Stimulated activated CD4-positive, alpha-beta T cell treated with anti-CD3 and anti-CD28 coated beads, Interleukin-12 subunit alpha, Interleukin-12 subunit beta, amount 100 ng/mL, for 24 hours (primary cell): ENCODE results near the gene GRN.
"Not testable (repeated sequence)": the region's sequence is repeated elsewhere in the genome, so short reads cannot be mapped to it uniquely, and the experiment has no call there.

Experiments
- DNase-seq, 2 experiments: peaks; one replicate each; pipeline ENCODE4 v3.0.0-alpha.2; 2020; ENCODE audit warnings: low read depth in 2 of 2

GRN gene

DNA sequence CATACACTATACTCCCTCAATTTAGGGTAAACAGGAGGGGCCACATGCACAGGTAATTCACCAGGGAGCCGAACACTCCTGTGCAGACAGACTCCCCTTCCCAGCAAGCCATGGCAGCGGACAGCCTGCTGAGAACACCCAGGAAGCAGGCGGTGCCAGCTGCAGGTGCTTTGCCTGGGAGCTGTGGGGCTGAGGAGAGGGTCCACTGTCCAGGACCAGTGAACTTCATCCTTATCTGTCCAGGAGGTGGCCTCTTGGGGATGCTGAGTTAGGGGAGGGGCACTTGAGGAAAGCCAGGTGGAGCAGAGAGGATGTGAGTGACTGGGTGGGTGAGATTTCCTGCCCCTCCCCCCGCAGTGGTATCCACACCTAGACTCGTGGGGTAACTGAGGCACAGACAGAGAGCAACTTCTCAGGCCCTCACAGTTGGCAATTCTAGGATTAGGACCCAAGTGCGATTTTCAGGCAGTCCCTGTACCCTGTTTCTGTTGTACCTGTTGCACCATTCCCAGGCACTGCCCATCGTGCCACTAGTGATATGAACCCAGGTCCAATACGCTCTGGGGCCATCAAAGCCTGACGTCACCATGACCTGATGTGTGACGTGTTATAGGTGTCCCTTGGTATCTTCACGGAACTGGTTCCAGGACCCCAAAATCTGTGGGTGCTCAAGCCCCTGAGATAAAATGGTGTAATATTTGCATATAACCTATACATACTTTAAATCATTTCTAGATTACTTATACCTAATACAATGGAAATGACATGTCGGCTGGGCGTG lies 1.2 kb downstream of the GRN start:
- DNase-seq, result no peak

DNA sequence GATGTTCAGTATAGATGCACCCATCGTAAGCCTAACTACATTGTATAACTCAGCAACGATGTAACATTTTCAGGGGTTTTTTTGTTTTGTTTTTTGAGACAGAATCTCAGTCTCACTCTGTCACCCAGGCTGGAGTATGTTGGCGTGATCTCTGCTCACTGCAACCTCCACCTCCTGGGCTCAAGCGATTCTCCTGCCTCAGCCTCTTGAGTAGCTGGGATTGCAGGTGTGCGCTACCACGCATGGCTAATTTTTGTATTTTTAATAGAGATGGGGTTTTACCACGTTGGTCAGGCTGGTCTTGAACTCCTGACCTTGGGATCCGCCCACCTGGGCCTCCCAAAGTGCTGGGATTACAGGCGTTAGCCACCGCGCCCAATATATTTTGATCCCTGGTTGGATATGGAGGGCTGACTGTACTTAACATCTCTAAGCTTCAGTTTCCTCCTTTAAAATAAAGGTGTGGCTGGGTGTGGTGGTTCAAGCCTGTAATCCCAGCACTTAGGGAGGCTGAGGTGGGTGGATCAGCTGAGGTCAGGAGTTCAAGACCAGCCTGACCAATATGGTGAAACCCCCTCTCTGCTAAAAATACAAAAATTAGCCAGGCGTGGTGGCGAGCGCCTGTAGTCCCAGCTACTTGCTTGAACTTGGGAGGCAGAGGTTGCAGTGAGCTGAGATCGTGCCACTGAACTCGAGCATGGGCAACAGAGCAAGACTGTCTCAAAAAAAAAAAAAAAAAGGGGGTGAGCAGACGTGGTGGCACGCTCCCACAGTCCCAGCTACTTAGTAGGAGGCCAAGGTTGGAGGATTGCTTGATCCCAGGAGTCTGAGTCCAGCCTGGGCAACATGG lies 2.3 kb downstream of the GRN start:
- DNase-seq, result not testable (repeated sequence)

DNA sequence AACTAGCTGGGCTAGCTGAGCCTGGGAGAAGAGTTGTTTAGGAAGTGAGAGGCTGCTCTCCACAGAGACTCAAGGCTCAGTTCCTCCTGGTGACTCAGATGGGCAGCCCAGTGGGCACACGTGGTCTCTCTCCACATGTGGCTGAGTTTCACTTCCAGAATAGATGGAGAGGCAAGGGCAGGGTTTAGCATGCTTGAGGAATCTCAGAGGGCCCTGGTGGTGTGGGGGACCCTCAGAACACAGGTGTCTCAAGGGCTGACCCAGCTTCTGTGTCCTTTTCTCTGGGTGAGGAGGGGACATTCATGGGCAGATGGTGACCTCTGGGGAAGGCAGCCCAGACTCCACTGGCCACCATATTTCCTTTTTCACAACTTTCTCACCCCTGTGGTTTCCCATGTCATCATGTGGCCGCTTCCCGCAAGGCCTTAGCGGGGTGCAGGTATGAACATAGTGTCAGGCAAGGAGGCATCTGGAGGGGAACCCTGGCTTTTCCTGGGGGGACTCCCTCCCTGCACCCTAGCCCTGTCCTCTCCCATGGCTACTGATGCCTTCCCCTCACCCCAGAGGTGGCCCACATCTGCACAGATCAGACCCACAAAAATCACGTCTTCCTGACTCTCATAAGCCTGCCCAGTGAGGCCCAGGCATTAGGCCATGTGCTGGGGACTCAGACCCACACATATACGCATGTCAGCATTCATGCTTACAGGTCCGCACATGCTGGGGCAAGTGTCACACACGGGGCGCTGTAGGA lies 3.3 kb downstream of the GRN start:
- DNase-seq, result no peak

DNA sequence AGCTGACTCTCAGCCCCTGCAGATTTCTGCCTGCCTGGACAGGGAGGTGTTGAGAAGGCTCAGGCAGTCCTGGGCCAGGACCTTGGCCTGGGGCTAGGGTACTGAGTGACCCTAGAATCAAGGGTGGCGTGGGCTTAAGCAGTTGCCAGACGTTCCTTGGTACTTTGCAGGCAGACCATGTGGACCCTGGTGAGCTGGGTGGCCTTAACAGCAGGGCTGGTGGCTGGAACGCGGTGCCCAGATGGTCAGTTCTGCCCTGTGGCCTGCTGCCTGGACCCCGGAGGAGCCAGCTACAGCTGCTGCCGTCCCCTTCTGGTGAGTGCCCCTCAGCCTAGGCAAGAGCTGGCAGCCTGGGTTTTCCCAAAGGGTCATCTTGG lies 3.9 kb downstream of the GRN start:
- no peak for DNase-seq

DNA sequence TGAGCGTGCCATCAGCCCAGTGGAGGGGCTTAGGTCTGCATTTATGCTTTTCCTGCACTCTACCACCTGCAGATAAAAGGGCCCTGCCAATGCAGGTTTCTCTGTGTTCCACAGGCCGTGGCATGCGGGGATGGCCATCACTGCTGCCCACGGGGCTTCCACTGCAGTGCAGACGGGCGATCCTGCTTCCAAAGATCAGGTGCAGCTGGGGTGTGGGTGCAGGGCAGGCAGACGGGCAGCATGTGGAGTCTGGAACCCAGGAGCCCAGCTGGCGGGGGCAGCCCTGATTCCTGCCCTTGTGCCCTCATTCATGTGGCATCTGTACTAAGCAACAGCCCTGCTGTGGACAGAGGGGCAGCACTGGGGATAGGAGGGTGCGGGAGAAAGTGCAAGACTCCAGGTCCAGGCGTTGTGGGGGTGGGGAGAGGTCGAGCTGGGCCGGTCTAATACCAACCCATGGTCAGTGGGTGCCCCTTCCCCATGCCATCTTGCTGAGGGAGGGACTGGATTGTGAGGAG lies 4.5 kb downstream of the GRN start:
- DNase-seq, result no peak

DNA sequence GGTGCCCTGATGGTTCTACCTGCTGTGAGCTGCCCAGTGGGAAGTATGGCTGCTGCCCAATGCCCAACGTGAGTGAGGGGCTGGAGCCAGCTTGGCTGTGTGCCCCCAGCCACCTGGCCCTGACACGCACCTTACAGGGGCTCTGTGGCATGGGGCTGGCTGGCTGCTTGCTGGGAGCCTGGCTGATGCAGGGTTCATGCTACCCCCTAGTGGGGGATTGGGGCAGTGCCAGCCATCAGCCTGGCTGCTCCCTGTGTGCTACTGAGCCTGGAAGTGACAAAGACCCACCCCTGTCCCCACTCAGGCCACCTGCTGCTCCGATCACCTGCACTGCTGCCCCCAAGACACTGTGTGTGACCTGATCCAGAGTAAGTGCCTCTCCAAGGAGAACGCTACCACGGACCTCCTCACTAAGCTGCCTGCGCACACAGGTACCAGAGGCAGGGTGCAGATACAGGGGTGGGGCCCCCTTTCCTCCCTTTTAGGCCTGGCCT lies 5.7 kb downstream of the GRN start:
- peak; percentile 45 to 66 for DNase-seq

DNA sequence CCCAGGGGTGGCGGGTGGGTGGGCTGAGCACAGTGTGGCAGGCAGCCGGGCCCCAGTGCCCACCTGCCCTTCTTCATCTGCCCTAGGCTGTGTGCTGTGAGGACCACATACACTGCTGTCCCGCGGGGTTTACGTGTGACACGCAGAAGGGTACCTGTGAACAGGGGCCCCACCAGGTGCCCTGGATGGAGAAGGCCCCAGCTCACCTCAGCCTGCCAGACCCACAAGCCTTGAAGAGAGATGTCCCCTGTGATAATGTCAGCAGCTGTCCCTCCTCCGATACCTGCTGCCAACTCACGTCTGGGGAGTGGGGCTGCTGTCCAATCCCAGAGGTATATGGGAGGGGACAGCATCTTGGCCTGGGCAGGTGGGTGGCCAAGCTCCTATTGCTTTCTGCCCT lies 6.4 kb downstream of the GRN start:
- DNase-seq, result no peak

DNA sequence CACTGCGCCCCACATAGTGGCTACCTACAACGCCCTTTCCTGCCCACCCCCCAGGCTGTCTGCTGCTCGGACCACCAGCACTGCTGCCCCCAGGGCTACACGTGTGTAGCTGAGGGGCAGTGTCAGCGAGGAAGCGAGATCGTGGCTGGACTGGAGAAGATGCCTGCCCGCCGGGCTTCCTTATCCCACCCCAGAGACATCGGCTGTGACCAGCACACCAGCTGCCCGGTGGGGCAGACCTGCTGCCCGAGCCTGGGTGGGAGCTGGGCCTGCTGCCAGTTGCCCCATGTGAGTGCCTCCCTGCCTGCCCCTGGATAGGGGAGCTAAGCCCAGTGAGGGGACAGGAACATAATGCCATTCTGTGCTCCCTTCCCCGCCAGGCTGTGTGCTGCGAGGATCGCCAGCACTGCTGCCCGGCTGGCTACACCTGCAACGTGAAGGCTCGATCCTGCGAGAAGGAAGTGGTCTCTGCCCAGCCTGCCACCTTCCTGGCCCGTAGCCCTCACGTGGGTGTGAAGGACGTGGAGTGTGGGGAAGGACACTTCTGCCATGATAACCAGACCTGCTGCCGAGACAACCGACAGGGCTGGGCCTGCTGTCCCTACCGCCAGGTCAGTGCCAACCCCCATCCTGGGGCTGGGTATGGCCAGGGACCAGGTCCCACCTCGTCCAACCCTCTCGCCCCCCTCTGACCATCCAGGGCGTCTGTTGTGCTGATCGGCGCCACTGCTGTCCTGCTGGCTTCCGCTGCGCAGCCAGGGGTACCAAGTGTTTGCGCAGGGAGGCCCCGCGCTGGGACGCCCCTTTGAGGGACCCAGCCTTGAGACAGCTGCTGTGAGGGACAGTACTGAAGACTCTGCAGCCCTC lies 7.1 kb downstream of the GRN start:
- DNase-seq, result no peak

DNA sequence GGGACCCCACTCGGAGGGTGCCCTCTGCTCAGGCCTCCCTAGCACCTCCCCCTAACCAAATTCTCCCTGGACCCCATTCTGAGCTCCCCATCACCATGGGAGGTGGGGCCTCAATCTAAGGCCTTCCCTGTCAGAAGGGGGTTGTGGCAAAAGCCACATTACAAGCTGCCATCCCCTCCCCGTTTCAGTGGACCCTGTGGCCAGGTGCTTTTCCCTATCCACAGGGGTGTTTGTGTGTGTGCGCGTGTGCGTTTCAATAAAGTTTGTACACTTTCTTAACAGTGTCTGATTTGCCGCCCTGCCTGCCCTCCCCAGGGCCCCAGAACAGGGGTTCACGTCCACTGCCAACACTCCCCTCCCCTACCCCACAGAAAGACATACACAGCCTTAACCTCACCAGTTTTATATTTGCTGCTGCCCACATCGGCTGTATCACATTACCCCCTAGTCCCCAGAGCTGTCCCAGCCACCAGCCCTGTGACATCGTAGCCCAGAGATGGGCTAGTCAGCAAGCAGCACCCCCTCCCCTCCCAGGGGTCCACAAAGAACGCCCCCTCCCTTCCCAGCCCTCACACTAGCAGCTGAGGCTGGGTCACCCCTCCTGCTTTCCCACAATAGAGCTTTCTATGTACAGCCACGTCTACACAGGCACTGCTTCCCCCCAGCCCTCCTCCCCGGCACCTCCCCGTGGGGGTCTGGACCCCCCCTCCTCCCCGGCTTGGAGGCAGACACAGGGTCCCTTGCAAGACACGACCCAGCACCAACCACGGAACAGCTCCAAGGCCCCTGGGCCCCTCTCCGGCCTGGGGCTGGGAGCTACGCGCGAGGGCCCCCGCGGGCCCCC lies 7.9 kb downstream of the GRN start:
- DNase-seq, result no peak

DNA sequence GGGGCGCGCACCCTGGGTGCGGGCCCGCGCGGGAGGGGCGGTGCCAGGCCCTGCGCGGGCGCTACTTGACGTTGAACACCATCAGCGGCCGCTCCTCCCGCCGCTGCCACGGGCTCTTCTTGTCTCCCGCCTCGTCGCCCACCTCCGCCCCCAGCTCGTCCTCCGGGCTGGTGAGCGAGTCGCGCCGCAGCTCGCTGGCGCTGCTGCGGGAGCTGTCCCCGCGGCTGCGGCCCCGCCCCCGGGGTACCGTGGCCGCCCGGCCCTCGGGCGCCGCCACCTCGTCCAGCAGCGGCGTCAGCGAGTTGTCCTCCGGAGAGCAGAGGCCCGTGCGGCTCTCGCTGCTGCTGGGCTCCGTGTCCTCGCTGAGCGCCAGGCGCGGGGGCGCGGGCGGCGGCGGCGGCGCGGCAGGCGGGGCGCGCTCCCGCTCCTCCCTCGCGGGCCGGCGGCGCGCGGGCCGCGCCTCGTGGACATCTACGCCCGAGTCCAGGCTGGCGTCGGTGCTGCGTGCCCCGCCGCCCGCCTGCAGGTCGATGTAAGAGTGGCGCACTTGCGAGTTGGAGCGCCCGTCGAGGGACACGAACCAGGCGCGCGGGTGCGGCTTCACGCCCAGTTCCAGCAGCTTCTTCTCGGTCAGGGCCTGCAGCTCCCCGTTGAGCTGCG lies 8.7 kb downstream of the GRN start:
- no peak for DNase-seq

DNA sequence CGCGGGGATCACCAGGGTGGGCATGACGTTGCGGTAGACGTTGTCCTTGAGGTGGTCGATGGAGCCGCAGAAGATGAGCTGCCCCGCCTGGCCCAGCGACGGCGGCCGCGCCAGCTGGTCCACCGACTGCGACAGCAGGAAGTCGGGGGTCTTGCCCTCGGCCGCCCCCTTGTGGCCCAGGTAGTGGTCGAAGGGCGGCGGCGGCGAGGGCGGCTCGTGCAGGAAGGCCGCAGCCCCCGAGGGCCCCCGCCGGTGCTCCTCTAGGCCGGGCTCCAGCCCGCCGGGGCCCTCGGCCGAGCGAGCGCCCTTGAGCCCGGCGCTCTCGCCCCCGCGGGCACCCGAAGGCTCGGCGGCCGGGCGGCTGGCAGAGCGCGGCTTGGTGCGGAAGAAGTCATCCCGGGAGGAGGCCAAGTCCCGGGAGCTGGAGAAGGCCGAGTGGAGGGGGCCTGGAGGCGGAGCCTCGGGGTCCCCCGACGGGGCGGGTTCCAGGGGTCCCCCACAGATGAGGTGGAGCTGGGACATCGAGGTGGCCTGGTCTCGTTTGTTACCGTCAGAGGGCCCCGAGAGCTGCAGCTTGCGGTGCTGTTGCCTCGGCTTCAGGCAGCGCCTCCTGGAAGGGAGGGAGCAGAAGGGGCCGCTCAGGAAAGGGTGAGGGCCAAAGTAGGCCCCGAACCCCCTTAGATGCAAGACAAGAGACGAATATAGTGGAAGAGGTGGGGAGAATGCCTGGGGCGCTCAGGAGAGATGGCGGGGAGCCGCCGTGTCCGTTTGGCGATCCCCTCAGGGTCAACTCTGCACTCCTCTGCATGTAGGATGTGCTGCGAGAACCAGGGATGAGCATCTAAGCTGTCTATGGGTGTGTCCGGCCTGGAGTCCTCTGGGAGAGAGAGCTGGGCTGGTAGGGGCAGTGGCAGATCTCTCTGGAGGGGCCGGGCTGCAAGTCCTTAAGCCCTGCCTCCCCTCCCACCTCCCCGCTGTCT lies 9.8 kb downstream of the GRN start:
- DNase-seq, result peak in 1 of 2 experiments; percentile 44

DNA sequence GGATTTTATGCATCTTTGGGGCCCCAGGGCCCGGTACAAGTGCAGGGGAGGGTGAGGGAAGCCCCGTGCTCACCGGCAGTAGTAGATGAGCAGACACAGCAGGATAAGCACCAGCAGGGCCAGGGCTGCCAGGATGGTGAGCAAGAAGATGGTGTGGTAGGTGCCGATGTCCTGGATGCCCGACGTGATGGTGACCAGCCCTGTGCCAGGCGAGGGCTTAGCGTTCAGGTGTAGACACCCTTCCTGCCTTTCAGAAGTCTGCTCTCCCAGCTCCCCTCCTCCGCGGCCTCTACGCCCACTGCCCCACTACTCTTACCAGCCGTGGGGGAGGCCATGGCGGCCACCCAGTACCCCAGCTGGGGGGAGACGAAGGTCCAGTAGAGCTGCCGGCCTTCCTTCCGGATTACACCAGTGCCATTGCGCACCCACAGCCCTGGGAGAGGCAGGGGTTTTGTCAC lies 10.6 kb downstream of the GRN start:
- no peak for DNase-seq

DNA sequence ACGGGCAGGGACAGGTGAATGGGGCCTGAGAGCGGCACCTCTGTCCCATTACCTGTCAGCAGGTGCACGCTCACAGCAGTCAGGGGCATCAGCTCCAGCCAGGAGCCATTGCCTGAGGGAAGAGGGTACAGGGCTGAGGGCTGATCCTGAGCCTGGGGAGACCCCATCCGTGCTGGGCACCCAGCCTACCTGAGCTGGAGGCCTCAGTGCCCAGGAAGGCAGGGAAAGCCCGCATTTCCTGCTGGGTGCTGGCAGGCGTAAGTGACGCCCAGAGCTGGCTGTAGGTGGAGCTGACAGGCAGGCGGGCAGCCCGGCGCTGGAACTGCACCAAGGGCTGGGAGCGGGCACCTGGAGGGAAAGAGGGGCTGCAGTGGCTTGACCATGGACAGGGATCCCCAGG lies 11.1 kb downstream of the GRN start:
- no peak for DNase-seq

DNA sequence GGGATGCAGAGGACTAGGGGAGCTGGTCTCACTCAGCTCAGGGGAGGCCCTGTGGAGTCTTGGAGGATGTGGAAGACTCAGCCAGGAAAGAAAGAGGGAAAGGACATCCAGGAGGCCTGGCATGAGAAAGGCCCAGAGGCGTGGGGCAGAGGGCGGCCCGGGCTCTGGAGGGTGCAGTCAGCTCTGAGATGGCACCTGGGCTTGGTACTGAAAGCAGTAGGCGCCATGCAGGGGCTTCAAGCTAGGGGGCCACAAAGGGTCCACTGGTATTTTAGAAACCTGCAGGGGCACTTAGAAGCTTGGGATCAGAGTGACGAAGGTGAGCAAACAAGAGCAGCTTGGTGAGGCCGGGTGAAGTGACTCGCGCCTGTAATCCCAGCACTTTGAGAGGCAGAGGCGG lies 13.0 kb downstream of the GRN start:
- DNase-seq, result no peak

DNA sequence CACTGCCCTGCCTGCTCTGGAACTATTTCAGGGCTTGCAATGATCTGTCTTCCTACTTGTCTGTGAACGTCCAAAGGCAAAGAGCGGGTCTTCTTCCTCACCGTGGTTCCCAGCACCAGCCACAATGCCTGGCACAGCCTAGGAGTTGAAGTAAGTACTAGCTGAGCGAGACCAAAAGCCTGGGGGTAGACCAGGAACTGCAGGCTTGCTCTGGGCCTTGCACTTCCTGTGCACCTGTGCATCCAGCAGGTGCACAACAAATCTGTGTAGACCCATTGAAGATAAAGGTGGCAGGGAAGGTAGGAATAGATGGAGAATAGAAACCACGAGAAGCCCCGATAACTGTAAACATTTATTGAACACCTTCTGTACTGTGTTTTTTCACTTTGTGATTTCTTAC lies 13.9 kb downstream of the GRN start:
- DNase-seq, result no peak

DNA sequence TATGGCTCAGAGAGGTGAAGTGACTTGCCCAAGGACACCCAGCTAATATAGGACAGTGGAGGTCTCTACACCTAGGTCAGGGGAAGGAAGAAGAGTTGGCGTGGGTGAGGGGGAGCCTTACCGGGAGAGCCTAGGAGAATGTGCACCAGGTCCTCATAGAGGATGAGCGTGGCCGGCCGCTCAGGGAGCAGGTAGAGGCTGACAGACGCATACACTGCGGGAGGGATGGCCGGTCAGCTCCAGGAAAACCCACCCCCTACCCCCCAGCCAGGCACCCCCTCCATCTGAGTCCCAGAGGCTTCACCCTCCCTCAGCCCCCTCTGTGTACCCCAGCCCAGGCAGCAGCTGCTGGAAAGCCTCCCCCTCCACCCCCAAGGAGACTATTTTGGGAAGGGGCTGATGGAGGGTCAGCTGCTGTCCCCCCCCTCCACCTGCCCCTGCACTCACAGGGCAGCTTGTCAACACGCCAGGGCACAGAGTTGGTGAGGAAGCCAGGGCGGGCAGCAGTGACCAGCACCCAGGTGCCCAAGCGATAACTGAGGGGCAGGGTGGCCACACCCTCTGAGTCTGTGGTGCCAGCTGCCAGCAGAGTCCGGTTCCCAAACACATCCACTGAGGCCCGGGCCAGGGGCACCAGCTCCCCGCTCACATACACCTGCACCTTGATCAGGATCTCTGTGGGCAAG lies 14.5 kb downstream of the GRN start:
- no peak for DNase-seq

DNA sequence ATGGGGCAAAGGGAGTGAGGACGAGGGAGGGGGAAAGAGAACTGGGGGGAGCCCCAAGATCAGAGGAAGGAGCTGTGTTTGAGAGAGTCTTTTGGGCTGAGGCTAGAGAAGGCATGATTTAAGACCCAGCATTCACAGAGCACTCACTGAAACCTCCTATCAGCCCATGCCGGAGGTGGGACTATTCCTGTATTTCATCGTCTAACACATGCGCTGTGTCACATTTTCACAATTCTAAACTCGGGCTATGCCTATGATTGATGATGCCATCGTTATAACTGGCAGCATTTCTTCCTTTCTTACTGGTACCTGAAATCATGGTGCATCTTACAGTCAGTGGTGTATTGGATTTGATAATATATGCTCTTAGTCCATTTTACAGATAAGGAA lies 15.0 kb downstream of the GRN start:
- DNase-seq, result no peak

DNA sequence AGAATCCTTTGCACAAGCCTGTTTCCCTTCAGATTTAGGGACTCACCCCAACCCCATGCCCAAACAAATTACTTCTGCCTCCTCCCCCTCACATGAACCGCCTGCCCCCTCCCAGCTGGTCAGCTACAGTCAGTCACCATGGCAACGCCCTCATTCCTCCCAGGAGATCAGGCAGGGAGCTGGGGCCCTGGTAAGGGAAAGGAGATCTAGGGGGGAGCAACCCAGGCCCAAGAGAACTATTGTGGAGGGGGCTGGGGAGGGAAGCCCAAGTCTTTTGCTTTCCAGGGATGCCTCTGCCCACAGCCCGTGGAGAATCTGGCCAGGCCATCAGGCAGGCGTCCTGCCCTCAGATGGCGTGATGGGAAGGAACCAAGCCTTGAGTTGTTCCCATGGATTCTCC lies 15.7 kb downstream of the GRN start:
- no peak for DNase-seq
